DLD1 (cell line): ENCODE results near the gene SEMA6B.

Experiments used
- in situ Hi-C: cut with HindIII; loops from 2 replicates; pipeline ENCODE4 v1.10.0; 2017; ENCODE audit warnings: low sequenced_read_pairs

Gene SEMA6B

GRCh38 chr19:4510435-4511255, 48.8 kb downstream of the SEMA6B start:
- in situ Hi-C loops: no loop called here

DNA sequence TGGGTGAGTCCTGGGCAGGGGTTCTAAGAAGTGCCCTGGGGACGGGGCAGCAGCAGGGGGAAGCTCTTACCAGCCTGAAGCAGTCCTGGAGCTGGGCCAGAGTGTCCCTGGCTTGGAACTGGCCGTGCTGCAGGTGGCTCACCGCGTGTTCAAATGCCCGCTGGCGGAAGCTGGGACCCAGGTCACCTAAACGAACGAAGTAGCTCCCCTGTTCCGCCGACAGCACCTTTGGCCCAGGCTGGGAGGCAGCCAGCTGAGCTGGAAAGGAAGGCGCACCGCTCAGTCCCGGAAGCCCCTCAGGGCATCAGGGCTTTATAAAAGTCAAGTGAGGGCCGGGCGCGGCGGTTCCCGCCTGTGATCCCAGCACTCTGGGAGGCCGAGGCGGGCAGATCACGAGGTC, 50.8 kb downstream of the SEMA6B start:
- in situ Hi-C loops: no loop called here

DNA sequence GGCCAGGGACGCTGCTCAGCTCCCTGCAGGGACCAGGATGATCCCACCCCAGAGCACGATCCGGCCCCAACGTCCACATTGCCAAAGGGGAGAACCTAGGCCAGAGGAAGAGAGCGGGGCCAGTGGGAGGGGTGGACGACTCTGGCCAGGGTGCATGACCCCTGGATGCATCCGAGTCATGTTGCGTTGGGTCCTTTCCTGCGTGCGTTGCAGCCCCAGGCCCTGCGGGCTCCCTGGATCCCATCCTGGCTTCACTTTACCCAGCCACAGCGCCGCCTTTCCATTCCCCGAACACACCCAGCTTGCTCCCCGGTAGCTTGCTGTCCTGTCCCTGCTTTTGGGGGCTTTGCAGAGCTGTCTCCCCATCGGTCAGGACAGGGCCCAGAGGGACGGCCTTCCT, 51.7 kb downstream of the SEMA6B start:
- in situ Hi-C loops: no loop called here

GRCh38 chr19:4507150-4507452, 52.4 kb downstream of the SEMA6B start:
- in situ Hi-C loops: no loop called here

DNA sequence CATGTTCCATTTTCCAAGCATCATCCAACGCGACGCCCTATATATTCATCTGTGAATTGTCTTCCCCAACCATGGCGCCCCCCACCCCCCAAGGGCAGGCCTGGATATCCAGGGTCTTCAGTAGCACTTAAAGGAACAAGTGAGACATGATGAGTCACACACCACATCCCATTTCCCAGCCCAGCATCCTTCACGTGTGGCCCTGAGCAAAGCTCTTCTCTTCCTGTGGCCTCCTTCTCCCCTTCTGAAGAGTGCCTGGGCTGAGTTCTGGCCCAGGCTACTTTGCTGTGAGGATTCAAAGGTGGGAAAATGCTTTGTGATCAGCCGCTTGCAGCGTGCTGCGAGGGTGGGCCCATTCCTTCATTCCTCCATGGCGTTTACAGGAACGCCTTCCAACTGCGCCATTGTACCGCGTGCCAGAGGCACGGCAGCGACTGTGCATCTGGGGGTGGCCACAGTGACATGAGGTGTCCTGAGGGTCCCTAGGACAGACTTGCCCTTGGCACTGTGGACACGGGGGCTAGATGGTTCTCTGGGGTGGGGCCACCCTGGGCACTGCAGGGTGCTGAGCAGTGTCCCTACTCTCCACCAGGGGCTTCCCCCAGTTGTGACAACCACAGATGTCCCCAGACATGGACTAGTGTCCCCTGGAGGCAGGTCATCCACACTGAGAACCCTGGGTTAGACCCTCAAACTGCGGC, 52.9 kb downstream of the SEMA6B start:
- in situ Hi-C loops: no loop called here

DNA sequence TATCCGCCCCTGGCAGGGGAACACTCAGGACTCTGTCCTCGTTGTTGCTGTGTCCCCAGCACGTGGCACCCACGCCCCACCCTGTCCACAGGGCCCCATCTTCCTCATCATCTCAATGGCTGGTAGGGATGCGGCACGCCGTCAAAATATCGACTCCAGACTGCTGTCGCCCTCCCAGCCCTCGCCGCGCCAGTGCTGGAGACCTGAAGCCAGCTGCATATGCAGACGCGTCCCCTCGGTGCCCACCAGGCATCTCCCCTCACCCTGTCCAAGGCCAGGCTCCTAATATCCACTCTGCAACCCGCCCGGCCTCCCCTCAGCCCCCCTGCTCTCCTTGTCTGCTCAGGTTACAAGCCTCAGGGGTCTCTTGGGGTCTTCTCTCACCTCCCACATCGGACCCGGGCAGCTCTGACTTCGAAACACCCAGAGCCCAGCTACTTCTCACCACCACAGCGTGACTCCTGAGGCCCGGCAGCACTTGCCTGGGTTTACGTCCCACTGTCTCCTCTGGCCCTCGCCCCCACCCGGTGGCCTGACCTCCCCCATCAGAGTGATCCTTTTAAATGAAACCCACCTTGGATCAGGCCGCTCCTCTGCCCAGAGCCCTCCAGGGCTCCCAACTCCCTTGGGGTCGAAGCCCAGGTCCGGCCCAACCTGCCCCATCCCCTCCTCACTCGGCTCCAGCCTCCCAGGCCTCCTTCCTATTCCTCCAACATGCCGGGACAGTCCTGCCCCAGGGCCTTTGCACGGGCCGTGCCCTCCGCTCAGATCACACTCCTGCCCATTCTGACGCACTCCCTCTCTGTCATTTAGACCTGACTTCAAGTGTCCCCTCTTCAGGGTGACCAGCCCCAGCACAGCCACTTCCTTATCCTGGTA, 53.7 kb downstream of the SEMA6B start:
- in situ Hi-C loops: no loop called here

DNA sequence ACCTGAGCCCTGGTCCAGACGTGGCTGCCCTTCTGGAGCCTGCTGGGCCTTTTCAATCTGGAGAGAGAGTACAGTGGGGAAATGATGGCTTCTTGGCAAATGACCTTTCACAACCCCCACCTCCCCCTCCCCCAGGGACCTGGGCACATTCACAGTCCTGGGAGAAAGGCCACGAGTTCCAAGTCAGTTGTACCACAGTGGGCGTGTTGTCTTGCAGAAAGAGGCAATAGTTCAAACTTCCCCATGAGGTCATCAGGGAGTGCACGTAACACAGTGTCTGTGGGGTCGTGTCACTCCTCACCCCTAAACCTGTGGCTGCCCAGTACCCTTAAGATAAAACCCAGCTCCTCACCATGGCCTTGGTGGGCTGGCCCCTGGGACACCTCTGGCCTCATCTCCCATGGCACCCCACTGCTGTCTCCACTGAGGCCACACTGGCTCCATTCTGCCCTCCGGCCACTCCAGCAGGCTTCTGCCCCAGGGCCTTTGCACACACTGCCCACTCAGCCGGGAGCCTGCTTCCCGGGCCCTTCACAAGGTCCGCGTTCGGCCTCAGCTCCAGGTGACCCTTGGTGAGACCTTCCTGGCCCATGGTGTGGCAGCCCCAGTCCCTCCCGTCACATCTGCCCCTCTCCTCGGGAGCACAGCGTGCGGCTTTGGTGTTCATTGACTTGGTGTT, 54.5 kb downstream of the SEMA6B start:
- in situ Hi-C loops: no loop called here

GRCh38 chr19:4504297-4504701, 55.2 kb downstream of the SEMA6B start:
- in situ Hi-C loops: no loop called here

- in situ Hi-C loops: no loop called here
Observed at GRCh38 chr19:4503825-4504170, 55.7 kb downstream of the SEMA6B start.

GRCh38 chr19:4503132-4503824, 56.2 kb downstream of the SEMA6B start:
- in situ Hi-C loops: no loop called here

DNA sequence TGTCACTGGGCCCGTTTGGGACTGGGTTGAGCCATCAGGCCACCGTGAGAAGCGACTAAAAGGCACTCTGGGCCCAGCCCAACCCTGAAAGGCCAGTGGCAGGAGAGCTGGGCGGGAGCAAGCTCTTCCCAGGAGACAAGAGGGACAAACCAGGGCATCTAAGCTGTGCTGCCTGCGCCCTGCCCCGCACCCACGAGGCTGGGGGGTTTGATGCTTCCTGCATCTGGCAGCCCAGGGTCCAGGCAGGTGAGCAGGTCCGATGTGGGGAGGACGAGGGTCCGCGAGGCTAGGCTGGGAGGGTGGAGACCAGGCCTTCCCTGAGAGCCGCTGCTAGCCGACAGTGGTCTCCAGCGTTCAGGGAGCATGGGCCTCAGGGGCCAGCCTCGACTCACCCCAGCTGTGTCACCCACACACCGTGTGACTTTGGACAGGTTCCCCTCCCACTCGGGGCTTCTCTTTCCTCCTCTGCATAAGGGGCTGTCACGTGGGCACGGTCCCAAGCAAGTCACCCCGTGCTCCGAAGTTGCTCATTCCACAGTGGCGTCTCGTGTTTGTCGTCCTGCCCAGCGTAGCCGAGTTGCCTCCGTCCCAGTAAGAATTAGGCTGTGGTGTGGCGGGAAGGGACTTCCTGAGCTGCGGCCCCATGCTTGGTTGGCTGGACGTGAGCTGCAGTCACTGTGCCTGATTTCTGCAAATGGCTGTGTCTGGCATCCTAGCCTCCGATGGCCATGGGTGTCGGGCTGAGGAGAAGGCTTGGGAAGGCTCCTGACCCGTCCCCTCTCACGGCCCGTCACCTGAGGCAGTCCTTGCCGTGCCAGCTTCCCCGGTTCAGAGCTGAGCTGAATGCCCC, 57.0 kb downstream of the SEMA6B start:
- in situ Hi-C loops: no loop called here

- in situ Hi-C loops: no loop called here
Observed at GRCh38 chr19:4501691-4502090, 57.8 kb downstream of the SEMA6B start.

DNA sequence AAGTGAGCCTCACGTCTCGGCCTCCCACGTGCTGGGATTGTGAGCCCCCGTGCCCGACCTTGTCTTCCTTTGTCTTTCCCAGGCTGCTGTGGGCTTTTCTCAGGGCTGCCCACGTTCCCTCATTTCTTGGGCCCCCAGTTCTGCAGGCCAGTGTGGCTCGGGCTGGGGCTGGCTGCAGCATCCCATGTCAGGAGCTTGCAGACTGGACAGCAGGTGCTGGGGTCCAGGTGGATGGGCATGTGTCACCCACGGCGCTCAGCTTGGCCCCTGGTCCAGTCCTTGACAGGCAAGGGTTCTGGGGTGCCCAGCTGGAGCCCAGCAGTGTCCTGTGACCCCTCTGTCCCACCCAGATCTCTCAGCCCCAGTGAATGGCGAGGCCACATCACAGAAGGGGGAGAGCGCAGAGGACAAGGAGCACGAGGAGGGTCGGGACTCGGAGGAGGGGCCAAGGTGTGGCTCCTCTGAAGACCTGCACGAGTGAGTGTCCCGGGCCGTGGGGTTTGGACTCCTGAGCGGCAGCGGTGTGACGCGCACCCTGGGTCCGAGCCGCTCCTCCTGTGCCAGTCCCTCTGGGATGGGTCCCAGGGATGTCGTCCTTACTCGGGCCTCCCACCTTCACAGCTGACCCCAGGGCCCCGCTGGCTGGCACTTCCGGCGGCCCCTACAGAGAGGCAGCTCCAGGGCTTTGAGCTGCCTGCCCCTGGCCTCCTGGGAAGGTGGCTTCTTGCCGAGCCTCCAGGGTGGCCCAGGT, 58.5 kb downstream of the SEMA6B start:
- in situ Hi-C loops: no loop called here

DNA sequence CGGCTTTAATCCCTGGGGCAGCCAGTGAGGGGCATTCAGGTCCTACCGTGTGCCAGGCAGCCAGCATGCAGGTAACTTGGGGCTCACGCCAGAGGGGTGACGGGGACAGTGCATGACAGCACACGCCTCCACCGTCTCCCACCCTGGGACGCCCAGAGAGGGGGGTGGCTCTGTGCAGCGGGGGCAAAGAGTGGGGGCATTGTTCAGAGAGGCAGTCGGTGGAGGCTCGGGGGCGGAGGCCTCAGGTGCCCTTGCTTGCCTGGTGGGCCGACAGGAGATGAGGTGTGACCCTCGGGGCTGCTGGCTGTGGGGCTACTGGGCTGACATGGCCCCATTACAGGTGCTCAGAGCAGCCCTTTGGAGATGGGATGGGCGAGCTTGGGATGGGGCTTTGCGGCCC, 59.6 kb downstream of the SEMA6B start:
- in situ Hi-C loops: no loop called here

GRCh38 chr19:4499318-4499717, 60.2 kb downstream of the SEMA6B start:
- in situ Hi-C loops: no loop called here

DNA sequence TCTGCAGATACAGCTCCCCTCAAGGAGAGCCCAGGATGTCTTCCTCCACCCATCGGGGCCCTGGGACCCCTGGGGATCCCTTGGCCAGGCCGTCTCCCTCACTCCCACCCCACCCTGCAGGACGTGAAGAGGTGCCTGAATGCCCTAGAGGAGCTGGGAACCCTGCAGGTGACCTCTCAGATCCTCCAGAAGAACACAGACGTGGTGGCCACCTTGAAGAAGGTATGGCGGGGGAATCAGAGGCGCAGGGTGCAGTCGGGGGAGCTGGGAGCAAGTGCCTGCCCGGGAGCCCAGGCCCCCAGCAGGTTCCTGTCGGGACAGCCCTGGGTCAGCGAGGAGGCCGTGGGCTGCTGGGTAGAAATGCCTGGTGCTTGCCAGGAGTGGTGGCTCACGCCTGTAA, 60.8 kb downstream of the SEMA6B start:
- in situ Hi-C loops: no loop called here

DNA sequence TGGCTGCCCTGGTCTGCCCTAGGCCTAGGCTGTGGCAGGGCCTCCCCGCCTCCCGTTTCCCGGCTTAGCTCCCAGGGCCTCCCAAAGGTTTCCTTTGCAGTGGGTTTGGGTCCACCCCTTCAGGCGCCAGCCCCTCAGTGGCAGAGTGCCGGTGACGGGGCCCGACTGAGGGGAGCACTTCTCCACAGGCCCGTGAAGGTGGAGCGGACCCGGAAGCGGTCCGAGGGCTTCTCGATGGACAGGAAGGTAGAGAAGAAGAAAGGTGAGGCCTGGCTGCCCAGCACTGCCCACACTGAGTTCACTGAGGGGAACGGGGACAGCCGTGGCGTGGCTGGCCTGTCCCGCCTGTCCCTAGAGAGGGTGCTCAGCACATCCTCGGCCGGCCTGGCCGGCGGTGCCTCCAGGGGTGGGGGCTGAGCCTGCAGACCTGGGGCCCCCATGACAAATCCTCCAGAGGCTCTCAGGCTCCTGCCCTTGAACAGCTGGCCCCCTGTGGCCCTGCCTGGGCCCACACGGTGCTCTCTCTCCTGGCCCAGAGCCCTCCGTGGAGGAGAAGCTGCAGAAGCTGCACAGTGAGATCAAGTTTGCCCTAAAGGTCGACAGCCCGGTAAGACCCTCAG, 61.6 kb downstream of the SEMA6B start:
- in situ Hi-C loops: no loop called here

- in situ Hi-C loops: no loop called here
Observed at GRCh38 chr19:4496304-4496703, 63.2 kb downstream of the SEMA6B start.

DNA sequence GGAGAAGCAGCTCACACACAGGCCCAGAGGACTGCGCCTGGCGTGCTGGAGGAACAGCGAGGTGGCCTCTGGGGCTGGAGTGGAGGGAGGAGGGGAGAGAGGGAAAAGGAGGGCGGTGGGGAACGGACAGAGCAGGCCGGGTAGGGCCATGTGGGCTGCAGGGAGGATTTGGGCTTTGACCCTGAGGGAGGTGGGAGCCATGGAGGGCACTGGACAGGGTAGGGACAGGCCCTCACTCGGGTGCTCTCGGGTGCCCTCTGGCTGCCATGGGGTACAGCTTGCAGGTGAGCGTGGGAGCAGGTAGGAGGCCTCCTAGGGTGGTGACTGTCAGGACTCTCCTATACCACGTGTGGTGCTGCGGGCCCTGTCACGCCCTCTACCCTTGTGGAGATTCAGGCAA, 64.0 kb downstream of the SEMA6B start:
- in situ Hi-C loops: no loop called here
